Amygdala (tissue), 56 donors: ENCODE results near the gene CPT1B.
"Not testable (repeated sequence)": the region's sequence is repeated elsewhere in the genome, so short reads cannot be mapped to it uniquely, and the experiment has no call there.

Experiments
- DNase-seq, 56 donors: peaks; one replicate each; lab custom pipeline; 2025; lab: John Stamatoyannopoulos, UW

CPT1B gene

DNA sequence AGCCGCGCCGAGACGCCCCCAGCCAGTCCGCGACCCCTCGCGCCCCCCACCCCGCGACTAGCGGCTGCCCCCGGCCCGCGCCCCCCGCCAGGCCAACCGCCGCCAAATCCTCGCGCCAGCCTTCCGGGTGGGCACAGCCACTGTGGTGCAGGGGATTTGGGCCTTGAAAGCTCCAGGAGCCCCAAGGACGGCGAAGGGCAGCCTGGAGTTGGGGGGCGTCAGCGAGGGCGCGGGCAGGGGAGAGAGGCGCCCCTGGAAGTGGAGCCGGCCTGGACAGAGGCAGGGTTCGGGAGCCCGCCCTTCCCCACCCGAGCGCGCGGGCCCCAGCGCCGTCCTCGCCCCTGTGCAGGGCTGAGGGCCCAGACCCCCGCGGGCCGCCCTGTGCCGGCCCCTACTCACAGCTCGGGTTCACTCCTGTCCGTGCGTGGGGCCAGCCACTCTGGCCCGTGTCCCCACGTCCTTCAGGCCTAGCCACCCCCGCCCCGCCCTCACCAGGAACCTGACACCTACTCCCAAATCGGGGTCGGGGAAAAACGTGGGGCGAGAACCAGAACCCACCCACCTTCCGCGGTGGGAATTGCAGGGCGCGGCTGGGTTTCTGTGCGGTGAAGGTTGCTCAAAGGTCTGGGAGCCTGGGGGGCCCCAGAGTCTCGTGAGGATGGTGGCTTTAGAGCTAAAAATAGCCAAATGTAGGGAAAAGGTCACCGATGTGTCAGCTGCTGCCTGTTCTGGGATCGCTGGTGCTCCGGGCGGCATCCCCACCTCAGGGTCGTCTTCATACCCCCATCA lies at the start of gene CPT1B:
Gene CPT1B (minus strand): TSS at position 441 of the 789 bp plus-strand sequence. CDS start 512 bp downstream, outside the sequence.
- DNase-seq, result no peak

DNA sequence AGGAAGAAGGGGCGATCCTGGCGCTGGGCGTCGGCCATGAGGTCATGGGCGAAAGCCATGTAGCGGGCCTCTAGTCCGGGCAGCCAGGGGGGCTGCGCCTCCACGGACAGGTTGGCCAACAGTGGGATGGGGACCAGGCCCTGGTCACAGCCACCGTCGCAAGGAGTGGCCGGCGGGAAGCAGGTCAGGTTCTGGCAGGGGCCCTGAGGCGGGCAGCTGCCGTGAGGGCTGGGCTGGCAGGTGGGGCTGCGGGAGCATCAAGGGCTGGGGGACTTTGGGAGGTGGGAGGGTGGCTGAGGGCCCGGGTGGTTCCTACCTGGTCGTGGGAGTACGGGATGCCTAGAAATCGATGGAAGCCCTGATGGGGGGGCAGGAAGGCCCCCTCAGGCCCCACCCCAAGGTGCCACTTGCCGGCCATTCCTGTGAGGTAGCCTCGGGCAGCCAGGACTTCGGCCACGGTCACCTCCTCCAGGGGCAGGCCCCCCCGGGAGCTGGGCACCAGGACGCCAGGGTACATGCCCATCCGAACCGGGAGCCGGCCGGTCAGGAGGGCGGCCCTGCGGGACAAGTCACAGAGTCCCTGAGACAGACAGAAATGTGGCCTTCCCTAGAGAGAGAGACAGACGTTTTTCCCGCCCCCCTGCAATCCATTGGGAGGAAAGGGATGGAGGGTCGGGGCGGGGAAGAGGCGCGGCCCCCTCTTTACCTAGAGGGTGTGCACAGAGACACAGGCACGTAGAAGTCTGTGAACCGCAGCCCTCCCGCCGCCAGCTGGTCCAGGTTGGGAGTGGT lies 48.8 kb upstream of the CPT1B start:
- DNase-seq, result no peak

DNA sequence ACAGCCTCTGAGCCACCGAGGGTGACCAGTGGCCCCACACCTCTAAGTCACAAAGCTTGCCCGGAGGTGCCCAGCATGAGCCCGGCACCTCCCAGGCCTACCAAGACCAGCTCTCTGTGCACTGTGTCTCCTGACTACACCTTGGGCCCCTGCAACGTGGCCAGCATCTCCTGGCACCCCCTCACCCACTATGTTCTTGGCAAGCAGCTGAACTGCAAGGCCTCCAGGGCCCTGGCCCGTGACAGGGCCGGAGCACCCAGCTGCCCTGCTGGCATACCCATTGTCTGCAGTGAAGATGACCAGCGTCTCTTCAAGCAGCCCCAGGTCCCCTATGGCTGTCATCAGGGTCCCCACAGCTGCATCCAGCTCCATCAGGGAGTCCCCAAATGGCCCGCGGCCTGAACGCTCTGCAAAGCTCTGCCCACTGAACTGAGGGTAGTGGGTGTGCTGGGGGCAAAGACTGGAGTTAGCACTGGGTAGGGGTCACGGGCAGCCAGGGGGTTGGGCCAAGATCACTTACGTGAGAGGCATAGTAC lies 48.2 kb upstream of the CPT1B start:
- no peak for DNase-seq

DNA sequence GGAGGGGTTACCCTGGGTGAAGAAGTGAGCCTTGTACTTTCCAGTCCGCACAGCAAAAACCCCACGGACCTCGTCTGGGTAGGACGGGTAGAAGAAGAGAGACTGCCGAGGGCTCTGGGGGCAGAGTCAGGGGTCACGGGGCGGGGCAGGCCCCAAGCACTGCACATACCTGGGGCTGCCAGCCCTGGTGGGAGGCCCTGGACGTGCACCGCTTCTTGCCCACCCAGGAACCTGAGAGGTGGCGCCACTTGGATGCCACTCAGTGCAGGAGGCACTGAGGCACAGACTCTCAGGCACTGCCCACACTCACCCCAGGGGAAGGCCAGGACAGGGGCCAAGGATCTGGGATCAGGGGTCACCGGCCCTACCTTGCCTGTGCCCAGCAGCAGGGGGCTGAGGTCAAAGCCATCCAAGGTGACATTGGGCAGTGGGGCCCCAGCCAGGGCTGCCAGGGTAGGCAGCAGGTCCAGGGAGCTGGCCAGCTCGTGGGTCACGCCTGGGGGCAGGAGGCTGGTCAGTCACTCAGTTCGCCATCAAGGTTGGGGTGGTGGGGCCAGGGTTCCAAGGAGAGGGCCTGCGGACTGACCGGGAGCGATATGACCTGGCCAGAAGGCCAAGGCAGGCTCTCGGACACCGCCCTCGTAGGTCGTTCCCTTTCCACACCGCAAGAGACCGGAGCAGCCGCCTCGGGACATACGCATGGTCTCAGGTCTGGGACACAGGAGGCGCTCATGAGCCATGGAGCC lies 47.5 kb upstream of the CPT1B start:
- DNase-seq, result no peak

DNA sequence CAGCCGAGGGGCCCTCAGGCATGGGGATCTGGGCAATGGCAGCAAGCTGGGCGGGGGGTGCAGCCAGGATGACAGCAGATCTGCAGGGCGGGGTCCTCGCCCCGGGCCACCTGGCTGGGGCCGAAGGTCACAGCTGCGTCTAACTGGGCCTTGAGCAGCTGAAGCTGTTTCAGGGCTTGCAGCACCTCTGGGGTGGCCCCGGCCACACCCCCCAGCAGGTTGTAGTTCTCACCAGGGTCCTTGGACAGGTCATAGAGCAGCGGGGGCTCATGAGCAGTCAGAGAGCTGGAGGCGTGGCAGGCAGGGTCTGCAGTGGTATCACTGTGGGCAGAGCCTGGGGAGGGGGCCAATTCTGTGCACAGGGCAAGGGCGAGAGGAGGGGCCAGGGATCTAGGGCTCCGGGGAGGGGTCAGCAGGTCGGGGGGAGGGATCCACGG lies 46.9 kb upstream of the CPT1B start:
- no peak for DNase-seq

DNA sequence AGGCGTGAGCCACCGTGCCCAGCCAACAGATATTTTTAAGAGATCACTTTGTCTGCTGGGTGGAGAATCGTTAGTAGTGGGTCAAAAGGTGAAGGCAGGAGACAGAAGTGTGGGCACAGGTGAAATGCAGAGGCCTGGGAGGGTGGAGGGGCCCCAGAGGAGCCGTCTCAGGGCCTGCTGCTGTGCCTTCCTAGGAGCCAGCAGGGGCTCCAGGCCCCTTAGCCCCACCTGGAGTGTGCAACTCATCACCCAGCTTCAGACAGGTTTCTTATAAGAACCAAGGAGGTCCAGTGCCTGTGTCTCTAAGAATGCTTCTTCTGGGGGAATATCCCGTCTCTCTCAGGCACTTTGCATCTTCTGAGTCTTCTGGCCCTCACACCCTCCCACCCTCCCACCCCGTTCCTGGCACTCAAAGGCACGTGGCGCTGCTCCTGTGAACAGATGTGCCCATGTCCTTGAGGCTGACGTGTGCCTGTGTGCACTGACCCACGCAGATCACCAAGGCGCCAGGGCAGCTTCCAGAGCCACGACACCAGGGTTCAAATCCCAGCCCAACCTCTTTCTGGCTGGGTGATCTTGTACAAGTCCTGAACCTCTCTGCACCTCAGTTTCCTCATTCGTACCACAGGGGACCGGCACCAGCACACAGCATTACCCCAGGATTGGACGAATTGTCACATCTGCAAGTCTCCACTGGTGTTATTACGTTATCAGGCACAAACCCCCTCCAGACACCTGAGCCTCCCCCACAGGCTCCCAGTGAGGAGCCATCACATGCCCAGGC lies 46.3 kb upstream of the CPT1B start:
- DNase-seq, result no peak

DNA sequence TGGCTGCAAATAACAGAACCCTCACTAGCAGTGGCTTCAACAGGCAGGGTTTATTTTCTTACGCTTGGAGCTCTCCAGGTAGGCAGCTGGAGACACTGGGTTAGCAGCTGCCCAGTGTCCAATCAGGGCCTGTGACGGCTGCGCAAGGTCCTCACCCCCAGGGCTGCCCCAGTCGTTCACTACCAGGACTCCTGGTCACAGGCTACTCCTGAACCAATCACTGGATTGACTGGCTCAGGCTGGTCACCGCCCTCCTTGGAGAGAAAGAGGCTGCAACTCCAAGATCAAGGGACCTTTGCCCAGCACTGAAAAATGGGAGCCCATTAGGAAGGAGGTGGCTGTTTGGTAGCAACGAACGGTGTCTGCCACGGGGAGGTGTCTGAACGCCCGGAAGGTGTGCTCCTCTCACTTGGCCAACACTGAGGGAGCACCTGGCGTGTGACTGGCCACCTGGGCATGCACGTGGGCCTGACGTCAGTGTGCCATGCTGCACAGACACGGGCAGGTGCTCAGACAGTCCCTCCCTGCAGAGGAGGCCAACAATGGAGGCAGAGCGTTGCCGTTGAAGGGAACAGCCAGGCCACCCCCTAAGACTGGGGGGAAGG lies 44.6 kb upstream of the CPT1B start:
- DNase-seq, result no peak

DNA sequence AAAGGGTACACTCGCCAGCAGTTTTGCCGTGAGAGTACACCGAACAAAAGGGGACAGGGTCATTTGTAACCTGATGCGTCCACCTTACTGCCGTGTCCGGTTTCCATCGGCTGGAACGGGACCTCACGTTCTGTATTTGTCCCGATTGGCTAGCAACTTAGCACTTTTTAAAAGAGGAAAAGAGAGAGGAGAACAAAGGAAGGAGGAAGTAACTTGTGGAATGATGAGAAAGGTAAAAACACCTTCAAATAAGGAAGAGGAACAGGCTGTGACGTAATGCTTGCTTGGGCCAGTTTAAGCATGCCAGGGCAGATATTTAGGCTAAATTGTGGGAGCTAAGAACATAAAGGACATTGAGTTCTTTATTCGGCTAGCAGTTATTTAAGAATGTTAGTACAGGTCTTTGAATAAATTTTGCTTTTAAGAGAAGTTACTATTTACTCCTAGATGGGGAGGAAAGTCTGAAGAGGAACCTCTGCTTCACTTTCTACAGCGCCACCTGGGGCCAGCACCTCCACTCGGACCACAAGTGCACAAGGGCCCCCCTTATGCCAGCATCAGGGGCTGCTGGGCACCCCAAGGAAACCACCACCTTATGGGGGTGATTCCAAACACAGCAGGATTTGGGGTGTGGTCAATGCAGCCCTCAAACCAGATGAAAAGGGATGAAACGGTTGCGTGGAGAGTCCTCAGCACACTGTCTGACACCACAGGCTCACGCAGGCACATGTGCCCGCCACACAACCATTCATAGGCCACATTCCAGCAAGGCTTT lies 43.9 kb upstream of the CPT1B start:
- no peak for DNase-seq

DNA sequence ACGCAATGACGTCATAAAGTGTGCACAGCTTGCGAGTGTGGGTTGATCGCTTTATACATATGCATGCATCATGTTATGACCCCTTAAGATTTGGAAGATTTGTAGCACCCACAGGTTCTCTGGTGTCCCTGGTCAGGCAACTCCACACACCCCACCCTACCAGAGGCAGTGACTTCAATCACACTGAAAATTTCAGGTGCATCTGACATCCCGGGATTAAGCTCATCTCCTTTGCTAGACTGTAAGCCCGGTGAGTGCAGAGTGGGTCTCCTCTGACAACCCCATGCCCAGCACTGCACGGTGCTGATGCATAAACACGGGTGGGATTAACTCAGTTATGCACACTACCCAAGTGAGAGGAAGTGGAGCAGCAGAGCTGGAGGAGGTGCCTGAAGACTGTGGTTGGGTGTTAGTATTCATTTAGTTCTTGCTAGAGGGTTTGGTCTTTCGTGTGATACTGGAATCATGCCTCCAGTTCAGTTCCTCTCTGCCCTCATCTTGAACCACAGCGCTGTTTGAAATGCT lies 43.2 kb upstream of the CPT1B start:
- peak in 1 of 56 donors; percentile 11 for DNase-seq

DNA sequence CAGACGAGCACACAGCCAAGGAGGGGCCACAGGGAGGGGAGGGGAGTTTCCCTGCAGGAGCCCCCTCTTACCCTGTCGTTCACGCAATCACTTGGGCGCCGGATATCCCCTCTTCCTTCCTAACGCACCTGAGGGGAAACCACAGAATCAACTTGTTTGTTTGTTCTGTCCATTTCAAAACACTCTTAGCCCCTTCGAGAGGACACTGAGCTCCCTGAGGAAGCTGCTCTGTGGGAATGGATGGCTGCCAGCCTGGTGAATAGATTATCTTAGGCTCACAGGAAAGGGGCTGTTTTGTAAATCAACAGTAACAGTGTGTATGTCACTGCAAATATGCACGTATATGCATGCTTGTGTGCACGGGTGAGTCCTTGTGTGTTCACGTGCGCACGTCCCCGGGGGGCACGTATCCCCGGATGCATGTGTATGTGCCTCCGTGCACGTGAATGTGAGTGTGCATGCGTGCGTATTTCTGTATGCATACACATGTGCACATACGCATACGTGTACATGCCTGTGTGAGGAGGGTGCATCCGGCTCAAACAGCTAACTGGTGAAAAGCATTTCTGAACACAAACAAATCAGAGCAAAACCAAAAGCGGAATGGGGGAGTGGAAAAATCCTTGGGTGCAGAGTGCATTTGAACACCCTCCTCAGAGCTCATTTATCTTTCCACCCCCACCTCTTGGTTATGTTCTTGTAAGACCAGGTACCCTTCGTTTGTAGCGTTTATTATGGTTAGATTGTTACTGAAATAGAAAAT lies 42.5 kb upstream of the CPT1B start:
- peak in 25 of 56 donors; percentile 22 to 74 (median 47) for DNase-seq

DNA sequence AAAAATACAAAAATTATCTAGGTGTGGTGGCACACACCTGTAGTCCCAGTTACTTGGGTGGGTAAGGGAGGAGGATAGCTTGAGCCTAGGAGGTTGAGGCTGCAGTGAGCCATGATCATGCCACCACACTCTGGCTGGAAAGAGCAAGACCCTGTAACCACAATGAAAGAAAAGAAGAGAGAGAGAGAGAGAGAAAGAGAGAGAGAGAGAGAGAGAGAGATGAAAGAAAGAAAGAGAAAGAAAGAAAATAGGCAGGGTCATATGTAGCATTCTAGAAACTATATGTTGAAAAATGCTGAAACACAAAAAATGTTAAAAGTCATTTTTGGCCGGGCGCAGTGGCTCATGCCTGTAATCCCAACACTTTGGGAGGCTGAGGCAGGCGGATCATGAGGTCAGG lies 36.1 kb upstream of the CPT1B start:
- not testable (repeated sequence) for DNase-seq

DNA sequence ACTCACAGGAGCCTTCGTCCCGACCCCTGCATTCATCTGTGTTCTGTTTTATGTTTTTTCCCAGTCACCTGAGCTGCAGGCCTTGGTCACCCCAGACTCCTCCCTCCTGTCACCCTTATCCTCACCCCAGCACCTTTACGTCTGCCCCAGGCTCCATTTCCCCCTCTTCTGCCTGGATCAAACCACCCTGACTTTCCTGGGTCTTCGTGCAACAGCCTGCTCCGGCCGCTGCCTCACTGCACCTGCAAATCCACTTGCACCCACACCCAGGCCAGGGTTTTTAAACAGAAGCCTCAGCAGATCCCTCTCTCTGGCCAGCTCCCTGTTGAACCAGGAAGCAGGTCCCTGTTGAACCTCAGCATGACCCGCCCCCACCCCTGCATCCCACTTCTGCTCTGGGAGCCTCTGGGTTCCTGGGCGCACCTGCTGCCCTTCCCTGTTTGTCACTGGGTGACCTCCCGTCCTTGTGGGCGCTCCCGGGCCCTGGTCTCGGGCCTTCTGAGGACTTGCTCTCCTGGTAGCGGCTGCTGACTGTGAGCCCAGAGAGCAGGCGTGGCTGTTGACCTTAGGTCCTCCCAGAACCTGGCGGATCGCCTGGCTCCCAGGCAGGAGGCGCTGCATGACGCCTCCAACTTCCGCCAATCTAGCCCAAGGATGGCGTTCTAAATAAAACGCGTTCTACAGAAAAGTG lies 35.2 kb upstream of the CPT1B start:
- DNase-seq, result no peak

DNA sequence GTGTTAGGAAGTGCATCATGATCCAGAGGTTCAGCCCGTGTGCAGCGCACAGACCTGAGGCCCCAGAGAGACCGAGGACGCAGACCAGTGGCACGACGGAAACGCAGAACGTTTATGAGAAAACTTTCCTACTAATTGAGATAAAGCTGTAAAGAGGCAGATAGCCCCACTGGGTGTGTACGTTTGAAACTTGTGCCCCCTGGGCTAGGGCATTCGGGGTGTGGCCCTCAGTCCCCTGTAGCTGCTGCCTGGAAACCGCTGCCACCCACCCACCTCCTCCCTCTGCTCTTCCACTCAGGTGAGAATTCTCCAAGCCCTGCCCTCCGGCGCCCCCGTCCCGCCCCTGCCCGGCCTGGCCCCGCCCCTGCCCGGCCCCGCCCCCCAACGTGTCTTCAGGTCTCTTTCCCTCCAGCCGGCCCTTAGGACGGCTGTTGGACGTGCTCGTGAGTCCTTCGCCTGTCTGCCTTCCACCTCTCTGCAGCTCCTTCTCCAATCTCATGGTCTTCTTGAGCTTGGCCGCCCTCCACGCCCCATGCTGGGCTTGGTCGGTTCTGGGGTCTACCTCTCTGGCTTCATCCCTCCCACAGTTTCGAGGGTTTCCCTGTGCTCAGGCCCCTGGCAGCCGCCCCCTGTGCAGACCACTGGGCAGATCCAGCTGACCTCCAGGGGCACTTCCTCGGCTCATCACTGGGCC lies 34.4 kb upstream of the CPT1B start:
- DNase-seq, result no peak

DNA sequence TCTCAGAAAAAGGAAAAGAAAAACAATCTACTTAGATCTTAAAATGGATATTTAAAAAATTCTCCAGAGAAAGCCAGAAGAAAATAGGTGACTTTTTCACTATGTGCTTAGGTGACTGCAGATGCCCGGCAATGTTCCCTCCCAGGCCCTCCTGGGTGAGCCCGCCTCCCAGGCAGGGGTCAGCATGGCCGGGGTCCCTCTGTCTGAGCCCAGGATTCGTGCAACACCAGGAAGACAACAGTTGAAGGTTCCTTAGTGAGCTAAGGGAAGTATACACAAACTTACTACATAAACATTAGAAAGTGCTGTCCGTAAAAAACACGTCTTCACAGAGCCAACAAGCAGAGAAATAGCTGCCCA lies 33.9 kb upstream of the CPT1B start:
- DNase-seq, result no peak

DNA sequence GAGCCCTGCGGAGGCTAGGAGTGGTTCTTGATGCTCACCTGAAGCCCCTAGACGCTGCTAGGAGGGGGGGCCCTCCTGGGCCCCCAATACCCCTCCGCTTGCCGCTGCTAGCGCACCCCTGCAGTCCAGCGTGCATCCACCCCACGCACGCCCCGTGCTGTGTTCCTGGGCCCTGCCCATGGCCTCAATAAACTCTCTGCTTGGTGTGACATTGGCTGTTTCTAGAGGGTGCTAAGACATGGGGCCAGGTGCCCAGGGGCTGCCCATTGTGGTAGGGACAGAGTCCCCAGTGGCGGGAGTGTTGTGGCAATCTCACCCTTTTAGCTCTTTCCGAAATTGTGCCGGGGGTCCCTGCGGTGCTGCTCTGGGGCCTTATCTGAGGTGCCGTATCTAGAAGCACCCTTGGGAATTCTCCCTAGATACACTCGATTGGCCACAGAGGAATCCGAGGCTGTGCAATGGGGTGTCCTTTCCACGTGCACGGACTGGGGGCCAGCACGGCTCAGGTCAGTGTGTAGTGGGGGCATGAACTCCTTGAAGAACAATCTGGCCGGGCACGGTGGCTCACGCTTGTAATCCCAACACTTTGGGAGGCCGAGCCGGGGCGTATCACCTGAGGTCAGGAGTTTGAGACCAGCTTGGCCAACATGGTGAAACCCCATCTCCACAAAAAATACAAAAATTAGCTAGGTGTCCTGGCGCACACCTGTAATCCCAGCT lies 33.3 kb upstream of the CPT1B start:
- no peak for DNase-seq

DNA sequence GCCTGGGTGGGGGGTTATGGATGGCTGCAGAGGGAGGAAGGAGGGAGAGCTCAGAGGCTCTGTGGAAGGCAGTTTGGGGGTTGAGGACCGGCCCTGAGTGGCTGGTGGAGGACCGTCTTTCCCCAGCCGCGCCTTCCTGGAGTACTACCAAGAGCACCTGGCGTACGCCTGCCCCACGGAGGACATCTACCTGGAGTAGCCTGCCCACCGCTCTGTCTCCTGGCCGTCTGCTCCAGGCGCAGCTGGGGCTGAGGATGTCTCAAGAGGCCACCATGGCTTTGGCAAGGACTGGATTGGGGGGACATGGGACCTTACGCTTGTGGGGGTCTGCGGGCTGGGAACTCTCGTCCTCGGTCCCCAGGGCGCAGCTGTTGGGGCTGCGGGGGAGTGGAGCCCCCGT lies 32.4 kb upstream of the CPT1B start:
- no peak for DNase-seq
